ENCODE data around the gene SRPRA.

DNA sequence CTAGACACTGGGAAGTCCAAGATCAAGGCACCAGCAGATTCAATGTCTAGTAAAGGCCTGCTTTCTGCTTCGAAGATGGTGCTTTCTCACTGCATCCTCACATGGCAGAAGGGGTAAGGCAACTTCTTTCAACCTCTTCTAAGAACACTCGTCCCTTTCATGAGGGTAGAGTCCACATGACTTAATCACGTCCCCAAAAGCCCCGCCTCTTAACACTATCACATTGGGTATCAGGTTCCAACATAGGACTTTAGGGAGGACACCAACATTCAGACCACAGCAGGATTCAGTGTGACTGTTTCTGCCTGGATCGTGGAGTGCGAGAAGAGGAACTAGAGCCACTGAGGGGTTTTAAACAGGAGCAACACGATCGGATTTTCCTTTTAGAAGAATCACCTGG, 10.5 kb upstream of the SRPRA start:
- TF ChIP-seq, protein P1, sequence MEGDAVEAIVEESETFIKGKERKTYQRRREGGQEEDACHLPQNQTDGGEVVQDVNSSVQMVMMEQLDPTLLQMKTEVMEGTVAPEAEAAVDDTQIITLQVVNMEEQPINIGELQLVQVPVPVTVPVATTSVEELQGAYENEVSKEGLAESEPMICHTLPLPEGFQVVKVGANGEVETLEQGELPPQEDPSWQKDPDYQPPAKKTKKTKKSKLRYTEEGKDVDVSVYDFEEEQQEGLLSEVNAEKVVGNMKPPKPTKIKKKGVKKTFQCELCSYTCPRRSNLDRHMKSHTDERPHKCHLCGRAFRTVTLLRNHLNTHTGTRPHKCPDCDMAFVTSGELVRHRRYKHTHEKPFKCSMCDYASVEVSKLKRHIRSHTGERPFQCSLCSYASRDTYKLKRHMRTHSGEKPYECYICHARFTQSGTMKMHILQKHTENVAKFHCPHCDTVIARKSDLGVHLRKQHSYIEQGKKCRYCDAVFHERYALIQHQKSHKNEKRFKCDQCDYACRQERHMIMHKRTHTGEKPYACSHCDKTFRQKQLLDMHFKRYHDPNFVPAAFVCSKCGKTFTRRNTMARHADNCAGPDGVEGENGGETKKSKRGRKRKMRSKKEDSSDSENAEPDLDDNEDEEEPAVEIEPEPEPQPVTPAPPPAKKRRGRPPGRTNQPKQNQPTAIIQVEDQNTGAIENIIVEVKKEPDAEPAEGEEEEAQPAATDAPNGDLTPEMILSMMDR (conservative IDR thresholded peaks at IDR 0.05 in 1 of 2, IDR thresholded peaks at IDR 0.05 in 1 of 2; ENCODE audit: extremely low read depth in 1 of 2, insufficient read depth in 1 of 2, low read depth in 1 of 2, low read length in 2 of 2), result no peak
- no peak for TF ChIP-seq EZH2 (IDR thresholded peaks at IDR 0.05; ENCODE audit: borderline replicate concordance, low read length)

Data from mammary epithelial cell (primary cell).